HTERT RPE-1 (cell line): ENCODE measurements around the gene CYP1A1.

ENCODE experiments used
- in situ Hi-C: fragments of 300-500 bp; cut with MboI; formaldehyde crosslinking; loops from 4 replicates; pipeline ENCODE4 v1.14.3; 2020; ENCODE audit warnings: low sequenced_read_pairs

CYP1A1 gene, protein sequence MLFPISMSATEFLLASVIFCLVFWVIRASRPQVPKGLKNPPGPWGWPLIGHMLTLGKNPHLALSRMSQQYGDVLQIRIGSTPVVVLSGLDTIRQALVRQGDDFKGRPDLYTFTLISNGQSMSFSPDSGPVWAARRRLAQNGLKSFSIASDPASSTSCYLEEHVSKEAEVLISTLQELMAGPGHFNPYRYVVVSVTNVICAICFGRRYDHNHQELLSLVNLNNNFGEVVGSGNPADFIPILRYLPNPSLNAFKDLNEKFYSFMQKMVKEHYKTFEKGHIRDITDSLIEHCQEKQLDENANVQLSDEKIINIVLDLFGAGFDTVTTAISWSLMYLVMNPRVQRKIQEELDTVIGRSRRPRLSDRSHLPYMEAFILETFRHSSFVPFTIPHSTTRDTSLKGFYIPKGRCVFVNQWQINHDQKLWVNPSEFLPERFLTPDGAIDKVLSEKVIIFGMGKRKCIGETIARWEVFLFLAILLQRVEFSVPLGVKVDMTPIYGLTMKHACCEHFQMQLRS

GRCh38 chr15:74725225-74725774, at the start of gene CYP1A1:
CYP1A1 (minus strand) TSS chr15:74725528; CDS start chr15:74723097, 2,431 bp downstream.
- in situ Hi-C loops, result no loop called here

- in situ Hi-C loops, result loop anchor here (25.0 kb wide), 1 partner anchor 136 kb away; no protein-coding TSS in a partner anchor
These were observed 48.5 kb upstream of the CYP1A1 start for GRCh38 chr15:74773731-74774252.

- in situ Hi-C loops, result loop anchor here (25.0 kb wide), 1 partner anchor 136 kb away; no protein-coding TSS in a partner anchor
These were observed 48.0 kb upstream of the CYP1A1 start for GRCh38 chr15:74773329-74773728.

DNA sequence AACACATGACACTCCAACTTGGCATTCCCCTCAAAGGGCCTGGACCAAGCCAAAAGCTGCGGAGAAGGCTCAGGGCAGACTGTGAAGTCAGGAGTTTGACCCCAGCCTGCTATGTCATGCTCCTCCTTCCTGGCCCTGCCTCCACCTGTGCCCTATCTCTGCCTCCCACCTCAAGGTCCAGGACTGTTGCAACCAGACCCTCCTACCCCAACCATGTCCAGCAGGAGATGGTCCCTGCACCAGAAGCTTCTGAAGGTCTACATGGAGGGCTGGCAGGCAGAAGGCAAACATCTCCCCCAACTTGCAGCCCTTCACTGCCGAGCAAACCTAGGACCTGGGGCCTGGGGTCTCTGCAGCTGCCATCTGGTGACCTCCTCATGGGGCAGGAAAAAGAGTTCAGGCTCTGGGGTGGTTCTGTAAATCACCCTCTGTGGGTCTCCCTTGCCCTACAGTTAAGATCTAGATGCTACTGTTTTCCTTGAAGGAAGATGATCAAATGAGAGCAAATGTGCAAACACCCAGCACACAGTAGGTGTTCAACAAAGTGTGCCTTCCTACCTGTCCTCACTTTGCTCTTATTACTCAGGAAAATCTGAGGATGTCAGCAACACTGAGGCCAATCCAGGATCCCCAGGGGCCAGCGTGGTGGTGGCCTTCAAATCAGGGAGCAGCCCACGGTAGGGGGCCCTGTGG, 45.0 kb upstream of the CYP1A1 start:
- in situ Hi-C loops, result loop anchor here (25.0 kb wide), 1 partner anchor 133 kb away; no protein-coding TSS in a partner anchor

DNA sequence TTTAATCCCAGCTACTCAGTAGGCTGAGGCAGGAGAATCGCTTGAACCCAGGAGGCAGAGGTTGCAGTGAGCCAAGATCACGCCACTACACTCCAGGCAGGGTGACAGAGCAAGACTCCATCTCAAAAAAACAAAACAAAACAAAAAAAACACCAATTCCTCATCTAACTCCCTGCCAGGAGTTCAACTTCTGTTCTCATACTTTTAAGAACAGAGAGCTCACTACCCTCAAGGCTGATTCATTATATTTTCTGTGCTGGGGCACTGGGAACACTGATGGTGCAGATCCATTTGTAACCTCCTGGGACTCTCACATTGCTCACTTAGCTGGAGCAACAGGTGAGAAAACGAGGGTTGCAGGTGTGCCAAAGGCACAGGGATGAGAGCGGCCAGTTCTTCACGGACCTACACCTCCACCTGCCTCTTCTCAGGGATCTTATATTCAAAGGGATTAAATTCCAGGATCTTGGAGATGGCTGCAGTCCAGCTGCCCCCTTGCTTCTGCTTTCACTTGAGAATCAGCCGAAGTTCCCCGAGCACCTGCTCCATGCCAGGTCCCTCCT, 44.2 kb upstream of the CYP1A1 start:
- in situ Hi-C loops, result loop anchor here (25.0 kb wide), 1 partner anchor 132 kb away; no protein-coding TSS in a partner anchor

GRCh38 chr15:74768771-74769342, 43.5 kb upstream of the CYP1A1 start:
- in situ Hi-C loops, result loop anchor here (25.0 kb wide), 1 partner anchor 132 kb away; no protein-coding TSS in a partner anchor

DNA sequence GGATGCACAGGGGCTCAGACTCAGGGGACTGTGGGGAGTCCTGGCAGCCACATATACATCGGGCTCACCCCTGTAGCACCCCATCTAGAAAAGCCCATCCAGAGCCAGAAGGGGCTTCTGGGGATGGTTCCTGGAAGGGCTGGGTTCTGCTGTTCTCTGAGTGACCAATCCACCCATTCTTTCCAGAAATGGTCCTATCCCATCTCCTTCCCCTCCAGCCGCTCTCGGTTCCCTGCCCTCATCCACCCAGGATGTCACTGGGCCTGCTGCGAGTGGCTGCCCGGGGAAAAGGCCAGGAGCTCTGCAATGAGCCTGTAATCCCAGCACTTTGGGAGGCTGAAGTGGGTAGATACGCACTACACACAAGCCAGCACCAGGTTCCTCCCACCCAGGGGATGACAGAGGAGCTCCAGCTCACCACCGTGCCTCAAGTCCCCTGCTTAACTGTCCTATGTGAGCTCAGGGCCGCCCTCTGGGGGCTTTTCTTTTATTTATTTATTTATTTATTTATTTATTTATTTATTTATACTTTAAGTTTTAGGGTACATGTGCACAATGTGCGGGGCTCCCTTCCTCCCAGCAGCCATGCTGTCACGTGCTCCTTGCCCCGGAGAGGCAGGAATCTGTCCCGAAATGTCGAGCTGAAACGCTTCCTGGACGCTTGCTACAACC, 42.9 kb upstream of the CYP1A1 start:
- in situ Hi-C loops, result loop anchor here (25.0 kb wide), 1 partner anchor 131 kb away; no protein-coding TSS in a partner anchor

- in situ Hi-C loops, result loop anchor here (25.0 kb wide), 1 partner anchor 130 kb away; no protein-coding TSS in a partner anchor
These were observed 42.1 kb upstream of the CYP1A1 start for GRCh38 chr15:74767167-74768098.

- in situ Hi-C loops, result loop anchor here (25.0 kb wide), 1 partner anchor 126 kb away; no protein-coding TSS in a partner anchor
These were observed 38.1 kb upstream of the CYP1A1 start for GRCh38 chr15:74763416-74763815.

GRCh38 chr15:74762791-74763150, 37.4 kb upstream of the CYP1A1 start:
- in situ Hi-C loops, result loop anchor here (25.0 kb wide), 1 partner anchor 125 kb away; no protein-coding TSS in a partner anchor

DNA sequence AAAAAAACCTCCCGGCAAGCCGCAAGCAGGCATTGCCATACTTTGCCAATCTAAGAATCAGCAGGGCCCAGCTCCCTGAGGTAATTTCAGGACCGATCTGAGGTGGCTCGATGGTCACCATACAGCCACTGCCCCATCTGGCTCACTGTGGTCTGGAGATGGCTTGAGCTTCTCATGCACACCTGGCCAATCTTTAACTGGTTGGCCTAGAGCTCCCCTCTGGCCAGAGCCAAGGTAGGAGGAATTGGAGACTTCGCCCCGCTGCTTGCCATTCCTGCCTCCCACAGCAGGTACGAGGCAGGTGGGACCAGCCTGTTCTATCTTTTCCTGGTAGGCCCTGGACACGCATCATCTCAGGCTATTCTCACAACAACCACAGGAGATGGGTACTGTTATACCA, 33.4 kb upstream of the CYP1A1 start:
- in situ Hi-C loops, result loop anchor here (25.0 kb wide), 1 partner anchor 121 kb away; no protein-coding TSS in a partner anchor

GRCh38 chr15:74754593-74755215, 29.4 kb upstream of the CYP1A1 start:
- in situ Hi-C loops, result loop anchor here (25.0 kb wide), 1 partner anchor 117 kb away; no protein-coding TSS in a partner anchor

- in situ Hi-C loops, result loop anchor here (25.0 kb wide), 1 partner anchor 115 kb away; no protein-coding TSS in a partner anchor
These were observed 27.2 kb upstream of the CYP1A1 start for GRCh38 chr15:74752531-74752930.

- in situ Hi-C loops, result loop anchor here (25.0 kb wide), 1 partner anchor 115 kb away; no protein-coding TSS in a partner anchor
These were observed 26.7 kb upstream of the CYP1A1 start for GRCh38 chr15:74752011-74752410.

- in situ Hi-C loops, result loop anchor here (25.0 kb wide), 1 partner anchor 113 kb away; no protein-coding TSS in a partner anchor
These were observed 25.4 kb upstream of the CYP1A1 start for GRCh38 chr15:74750751-74751150.

DNA sequence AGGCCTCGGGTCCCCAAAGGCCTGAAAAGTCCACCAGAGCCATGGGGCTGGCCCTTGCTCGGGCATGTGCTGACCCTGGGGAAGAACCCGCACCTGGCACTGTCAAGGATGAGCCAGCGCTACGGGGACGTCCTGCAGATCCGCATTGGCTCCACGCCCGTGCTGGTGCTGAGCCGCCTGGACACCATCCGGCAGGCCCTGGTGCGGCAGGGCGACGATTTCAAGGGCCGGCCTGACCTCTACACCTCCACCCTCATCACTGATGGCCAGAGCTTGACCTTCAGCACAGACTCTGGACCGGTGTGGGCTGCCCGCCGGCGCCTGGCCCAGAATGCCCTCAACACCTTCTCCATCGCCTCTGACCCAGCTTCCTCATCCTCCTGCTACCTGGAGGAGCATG, 24.5 kb upstream of the CYP1A1 start:
- in situ Hi-C loops, result loop anchor here (25.0 kb wide), 1 partner anchor 113 kb away; no protein-coding TSS in a partner anchor

DNA sequence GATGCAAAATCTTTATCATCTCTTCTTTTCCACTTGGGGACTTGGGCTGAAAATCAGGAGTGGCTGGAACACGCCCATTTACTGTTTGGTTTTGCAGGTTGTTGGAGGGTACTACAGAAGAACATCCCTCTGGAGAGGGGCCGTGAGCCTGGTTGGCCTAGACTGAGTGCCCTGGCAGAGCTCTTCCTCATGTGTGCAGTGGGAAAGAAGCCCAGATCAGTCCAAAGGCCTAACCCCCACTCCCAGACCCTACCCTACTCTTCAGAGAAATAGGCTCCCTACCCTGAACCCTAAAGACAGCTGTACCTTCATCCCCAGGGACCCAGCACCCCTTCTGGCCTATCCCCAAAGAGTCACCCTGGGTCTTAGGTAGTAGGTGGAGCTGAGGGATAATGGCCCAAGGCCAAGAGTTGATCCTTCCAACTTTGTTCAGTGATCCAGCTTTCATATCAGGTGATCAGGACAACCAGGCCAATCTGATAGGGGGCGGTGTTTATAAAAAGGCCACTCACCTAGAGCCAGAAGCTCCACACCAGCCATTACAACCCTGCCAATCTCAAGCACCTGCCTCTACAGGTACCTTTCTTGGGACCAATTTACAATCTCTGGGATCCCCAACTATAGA, 23.1 kb upstream of the CYP1A1 start, which contains the start of gene CYP1A2:
TSS of gene CYP1A2 (plus strand) at position 524 of the 625 bp plus-strand sequence. CDS start 894 bp downstream, outside the sequence.
- in situ Hi-C loops, result no loop called here
